ENCODE results near the gene ZNF425. TPM values are rescaled to one million over a fixed set of nuclear protein-coding genes. Genes with fewer than 3 reads are reported as not detected.

ZNF425 gene
- total and polyA plus RNA-seq, 9 of the 15 experiments (the other 6 are each of a cell fraction or from before 2014, with no cell fraction given), result 0.03 to 0.89 (median 0.54) TPM

- Histone ChIP-seq H4K20me1 (replicated peaks; ENCODE audit: control insufficient read depth, insufficient read depth, low read length) (no peaks in the 10 kb centered on the region), H3K9me1 (ENCODE audit: control insufficient read depth, insufficient read depth, low read length) (no peaks in the 10 kb centered on the region), H2AFZ (ENCODE audit: low read depth, low read length) (peak overlapping the region; percentile 11; the same call in 1 of the 2 replicates), H3K79me2 (ENCODE audit: control insufficient read depth, insufficient read depth, low read length) (peaks cover 7% of the 10 kb centered on the region; the same call in 1 of the 3 replicates), H3K4me3 (no peak overlapping the region), H3K36me3 (ENCODE audit: control insufficient read depth, insufficient read depth, low read length) (no peaks in the 10 kb centered on the region), H3K4me1 (replicated peaks in 1 of 2; ENCODE audit: control insufficient read depth in 2 of 2, insufficient read depth in 2 of 2, low read length in 2 of 2) (peaks cover 7 to 29% of the 10 kb centered on the region in 2 experiments), H3K9ac (ENCODE audit: insufficient read depth in 1 of 2, low read depth in 2 of 2, low read length in 2 of 2) (no peak overlapping the region), H3K9me3 (replicated peaks; ENCODE audit: control insufficient read depth, insufficient read depth, low read depth, low read length) (no peaks in the 10 kb centered on the region), H3K27me3 (ENCODE audit: control insufficient read depth in 2 of 2, insufficient read depth in 2 of 2, low read length in 2 of 2) (no peaks in the 10 kb centered on the region), H3K27ac (ENCODE audit: extremely low read depth, low read depth, low read length) (no peak overlapping the region), H3K4me2 (ENCODE audit: insufficient read depth, low read length) (no peak overlapping the region)
- DNase-seq (ENCODE audit: extremely low read depth in 1 of 4, low spot score in 3 of 4), result peak in 2 of 4 experiments; percentile 48 to 62
- no TSS peak for BruUV-seq (replicated peaks)
- intact Hi-C loops (cut with micrococcal nuclease) (loop anchor here (5.0 to 10.0 kb wide), 4 partner anchors 104 to 586 kb away; partner anchors contain the start of gene ZNF282), in situ Hi-C loops (cut with MboI) (no loop called here)
- FAIRE-seq, result peak; percentile 81
- CTCF ChIA-PET (ENCODE audit: low intra/inter-chr PET ratio), result no interaction called here
- ATAC-seq, result no peak
- POLR2A ChIA-PET, result interaction anchor here (1.2 kb wide), 1 partner anchor 33 kb away, joined by 4 read pairs; no protein-coding TSS in a partner anchor
- WGBS (ENCODE audit: insufficient coverage, low coverage, missing lambda C conversion rate), result 6% methylated on average over 4 of the region's 4 CpGs
- TF ChIP-seq ZNF408 (CRISPR knock-in tag; IDR thresholded peaks at IDR 0.05; ENCODE audit: low read depth) (no peak), EP300 (IDR thresholded peaks at IDR 0.05; ENCODE audit: low read length) (0 out of 2 replicates have a peak, but pooled peaks have one; percentile 11), SOX6 (IDR thresholded peaks at IDR 0.05) (0 out of 2 replicates have a peak, but pooled peaks have one; percentile 22), TRIM24 (IDR thresholded peaks at IDR 0.05) (no peak), BDP1 (IDR thresholded peaks at IDR 0.05; ENCODE audit: insufficient read depth, insufficient read length) (no peak), HNRNPUL1 (IDR thresholded peaks at IDR 0.05; ENCODE audit: low read length) (no peak), RBM15 (IDR thresholded peaks at IDR 0.05; ENCODE audit: insufficient read depth, low read length) (no peak), IRF9 (tag; IDR thresholded peaks at IDR 0.05) (no peak), CEBPB (tag; IDR thresholded peaks at IDR 0.05) (peak; percentile 78), SP1 (CRISPR knock-in tag; IDR thresholded peaks at IDR 0.05) (no peak), ZBTB17 (CRISPR knock-in tag; IDR thresholded peaks at IDR 0.05) (no peak), ELF1 (tag; IDR thresholded peaks at IDR 0.05) (no peak), SIN3B (IDR thresholded peaks at IDR 0.05; ENCODE audit: low read depth) (no peak), ZNF12 (CRISPR knock-in tag; IDR thresholded peaks at IDR 0.05) (no peak), ZBTB40 (IDR thresholded peaks at IDR 0.05) (no peak), ZBTB40 (CRISPR knock-in tag; IDR thresholded peaks at IDR 0.05) (no peak)
Measured at GRCh38 chr7:149093228-149093627, 32.9 kb downstream of the ZNF425 start.

Measured in K562 (cell line).